ENCODE results near the gene SPTBN1. TPM values are rescaled to one million over a fixed set of nuclear protein-coding genes. Genes with fewer than 3 reads are reported as not detected.

The SPTBN1 gene
- total RNA-seq, 1 experiment from 2014 or later = 171 TPM

- intact Hi-C loops (cut with micrococcal nuclease) = no loop called here
- POLR2A ChIA-PET = interaction anchor here (0.7 kb wide), 1 partner anchor 148 kb away, joined by 3 read pairs; no protein-coding TSS in a partner anchor
Observed at GRCh38 chr2:54423213-54423612, 32.9 kb upstream of the SPTBN1 start.

GRCh38 chr2:54424555-54425163 lies 31.5 kb upstream of the SPTBN1 start:
- no TSS peak for BruUV-seq (replicated peaks)
- no peak overlapping the region for H3K4me3 Mint-ChIP-seq (ENCODE audit: unreplicated experiment)

More at GRCh38 chr2:54423213-54423612, 32.9 kb upstream of the SPTBN1 start:
- DNase-seq (ENCODE audit: unreplicated experiment) = no peak
- CTCF ChIA-PET = no interaction called here
- Mint-ChIP-seq H3K4me3 (ENCODE audit: unreplicated experiment) (no peak overlapping the region), H3K9me3 (ENCODE audit: unreplicated experiment) (no peaks in the 10 kb centered on the region), H3K27ac (ENCODE audit: low read depth, unreplicated experiment) (no peak overlapping the region), H3K27me3 (ENCODE audit: insufficient read depth, unreplicated experiment) (no peaks in the 10 kb centered on the region), H3K4me1 (ENCODE audit: insufficient read depth, unreplicated experiment) (no peaks in the 10 kb centered on the region), H3K36me3 (ENCODE audit: insufficient read depth, unreplicated experiment) (no peaks in the 10 kb centered on the region)
- no peak for TF ChIP-seq CTCF (IDR thresholded peaks at IDR 0.05; ENCODE audit: unreplicated experiment)
- no TSS peak for BruUV-seq (replicated peaks)

GRCh38 chr2:54428108-54428831 lies 27.9 kb upstream of the SPTBN1 start:
- no peaks in the 10 kb centered on the region for H3K36me3 Mint-ChIP-seq (ENCODE audit: insufficient read depth, unreplicated experiment)
- H3K4me3 Mint-ChIP-seq (ENCODE audit: unreplicated experiment) = no peak overlapping the region
- no peak overlapping the region for H3K27ac Mint-ChIP-seq (ENCODE audit: low read depth, unreplicated experiment)
- intact Hi-C loops (cut with micrococcal nuclease) = no loop called here
- ChIA-PET CTCF (interaction anchor here (0.6 kb wide), 2 partner anchors 95 to 222 kb away, joined by 3 read pairs; no protein-coding TSS in a partner anchor), POLR2A (no interaction called here)
- no peak for TF ChIP-seq CTCF (IDR thresholded peaks at IDR 0.05; ENCODE audit: unreplicated experiment)
- no peaks in the 10 kb centered on the region for H3K4me1 Mint-ChIP-seq (ENCODE audit: insufficient read depth, unreplicated experiment)
- DNase-seq (ENCODE audit: unreplicated experiment) = no peak
- no peaks in the 10 kb centered on the region for H3K9me3 Mint-ChIP-seq (ENCODE audit: unreplicated experiment)
- H3K27me3 Mint-ChIP-seq (ENCODE audit: insufficient read depth, unreplicated experiment) = no peaks in the 10 kb centered on the region
- BruUV-seq (replicated peaks) = no TSS peak

More at GRCh38 chr2:54424555-54425163, 31.5 kb upstream of the SPTBN1 start:
- Mint-ChIP-seq H3K27me3 (ENCODE audit: insufficient read depth, unreplicated experiment) (no peaks in the 10 kb centered on the region), H3K27ac (ENCODE audit: low read depth, unreplicated experiment) (no peak overlapping the region), H3K4me1 (ENCODE audit: insufficient read depth, unreplicated experiment) (no peaks in the 10 kb centered on the region), H3K36me3 (ENCODE audit: insufficient read depth, unreplicated experiment) (no peaks in the 10 kb centered on the region), H3K9me3 (ENCODE audit: unreplicated experiment) (no peaks in the 10 kb centered on the region)
- intact Hi-C loops (cut with micrococcal nuclease) = no loop called here
- DNase-seq (ENCODE audit: unreplicated experiment) = no peak
- TF ChIP-seq CTCF (IDR thresholded peaks at IDR 0.05; ENCODE audit: unreplicated experiment) = no peak
- CTCF ChIA-PET = interaction anchor here (0.6 to 0.7 kb wide), 2 partner anchors 102 to 414 kb away, joined by 3 to 6 read pairs; no protein-coding TSS in a partner anchor
- POLR2A ChIA-PET = no interaction called here

GRCh38 chr2:54429054-54429453 lies 27.1 kb upstream of the SPTBN1 start:
- POLR2A ChIA-PET = interaction anchor here (0.6 kb wide), 2 partner anchors 50 to 537 kb away, joined by 3 read pairs; no protein-coding TSS in a partner anchor
- Mint-ChIP-seq H3K27ac (ENCODE audit: low read depth, unreplicated experiment) (no peak overlapping the region), H3K27me3 (ENCODE audit: insufficient read depth, unreplicated experiment) (no peaks in the 10 kb centered on the region), H3K4me1 (ENCODE audit: insufficient read depth, unreplicated experiment) (no peaks in the 10 kb centered on the region), H3K9me3 (ENCODE audit: unreplicated experiment) (no peaks in the 10 kb centered on the region), H3K4me3 (ENCODE audit: unreplicated experiment) (no peak overlapping the region), H3K36me3 (ENCODE audit: insufficient read depth, unreplicated experiment) (no peaks in the 10 kb centered on the region)
- CTCF ChIA-PET = no interaction called here
- no peak for DNase-seq (ENCODE audit: unreplicated experiment)
- intact Hi-C loops (cut with micrococcal nuclease) = no loop called here
- no peak for TF ChIP-seq CTCF (IDR thresholded peaks at IDR 0.05; ENCODE audit: unreplicated experiment)
- BruUV-seq (replicated peaks) = no TSS peak
